Thyroid gland (tissue), 4 donors: ENCODE results near the gene SEPTIN8.

Source experiments
- CTCF ChIP-seq, 6 experiments: fragments of 200-600 bp in 3 of 6; fragments of 450-650 bp in 3 of 6; sonication (generic) in 3 of 6; IDR thresholded peaks; one replicate each; pipeline ENCODE4 v1.5.1; 2016 to 2019; ENCODE audit warnings: antibody characterized with exemption in 6 of 6, mild to moderate bottlenecking in 2 of 6, inconsistent platforms in 1 of 6, moderate library complexity in 1 of 6
- POLR2A ChIP-seq, 2 donors: fragments of 450-650 bp; IDR thresholded peaks; one replicate each; pipeline ENCODE4 v1.6.1; 2017; ENCODE audit warnings: antibody characterized with exemption in 2 of 2, mild to moderate bottlenecking in 2 of 2, moderate library complexity in 1 of 2

DNA sequence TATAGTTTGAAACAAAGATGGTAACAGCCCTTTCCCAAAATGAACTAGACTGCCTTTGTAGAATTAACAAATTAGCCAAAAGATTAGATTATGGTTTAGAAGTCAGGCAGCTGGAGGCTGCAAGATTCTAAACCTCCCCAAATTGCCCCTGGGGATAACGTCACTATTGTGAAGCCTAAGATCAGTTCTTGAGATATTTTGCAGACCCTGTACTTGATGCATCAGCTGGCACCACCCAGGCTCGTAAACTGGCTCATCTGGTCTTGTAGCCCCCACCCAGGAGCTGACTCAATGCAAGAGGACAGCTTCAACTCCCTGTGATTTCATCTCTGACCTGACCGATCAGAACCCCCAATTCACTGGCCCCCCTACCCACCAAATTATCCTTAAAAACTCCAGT, 31.8 kb upstream of the SEPTIN8 start:
- TF ChIP-seq CTCF (IDR thresholded peaks at IDR 0.05) (no peak), POLR2A (IDR thresholded peaks at IDR 0.05) (no peak)
